Right lobe of liver (tissue), 6 donors: ENCODE results near the gene SLC25A44. TPM values are rescaled to one million over a fixed set of nuclear protein-coding genes. Genes with fewer than 3 reads are reported as not detected.

ENCODE experiments used
- ATAC-seq, 4 donors: fragments of 200-7000 bp; cut with Tn5 transposase; one replicate each; pipeline ENCODE4 v1.9.1; 2020; ENCODE audit warnings: mild to moderate bottlenecking in 4 of 4, moderate library complexity in 4 of 4
- DNase-seq, 3 donors: peaks; one replicate each; pipeline ENCODE4 v3.0.0-alpha.2; 2020
- H3K27ac ChIP-seq, 3 donors: fragments of 200-600 bp; one replicate each; pipeline ENCODE4 v1.8.0; 2022
- H3K27me3 ChIP-seq, 2 donors: fragments of 200-600 bp; one replicate each; pipeline ENCODE4 v1.8.0; 2022
- H3K36me3 ChIP-seq, 4 donors: fragments of 200-600 bp; sonication (generic) in 1 of 4; one replicate each; pipeline versions ENCODE4 v1.5.1 to v1.8.0; 2017 to 2022; ENCODE audit warnings: control low read depth in 1 of 4
- H3K4me1 ChIP-seq, 4 donors: fragments of 200-600 bp; sonication (generic) in 1 of 4; one replicate each; pipeline versions ENCODE4 v1.5.1 to v1.8.0; 2017 to 2022; ENCODE audit warnings: control low read depth in 1 of 4
- H3K4me3 ChIP-seq, 3 donors: fragments of 200-600 bp; one replicate each; pipeline ENCODE4 v1.8.0; 2022
- H3K9me3 ChIP-seq, 4 donors: fragments of 200-600 bp; sonication (generic) in 1 of 4; one replicate each; pipeline versions ENCODE4 v1.5.1 to v1.8.0; 2017 to 2022; ENCODE audit warnings: control low read depth in 1 of 4
- POLR2A ChIP-seq: fragments of 450-650 bp; IDR thresholded peaks from one replicate; pipeline ENCODE4 v1.6.1; 2017; ENCODE audit warnings: antibody characterized with exemption, mild to moderate bottlenecking
- WGBS: methylation state at CpG from one replicate; pipeline ENCODE4 v1.1.6; 2018; ENCODE audit warnings: low coverage, low lambda C conversion rate; ENCODE audit not compliant: insufficient coverage; ENCODE audit errors: missing lambda C conversion rate; 5-methylcytosine and 5-hydroxymethylcytosine counted together
- intact Hi-C, 2 donors: fragments of 100-400 bp; cut with DNase I; formaldehyde crosslinking; loops; one replicate each; pipeline versions ENCODE4 v1.11.2 to v1.14.1; 2022
- total RNA-seq, 6 experiments: library from RNA; depleted of rRNA in 2 of 6; stranded (reverse); fragments of >200 nt in 2 of 6; fragmentation: NEBNext Ultra II Directional in 3 of 6; extraction: Animal tissue kit (Norgen Biotek cat#: 25700) in 3 of 6; gene quantifications; one replicate each; pipeline versions ENCODE4 v1.1.0 to v1.2.4, GENCODE V29; 2016 to 2023
- TF ChIP-seq, protein P1 (sequence below), 4 donors: fragments of 200-600 bp in 3 of 4; fragments of 450-650 bp in 1 of 4; IDR thresholded peaks; one replicate each; pipeline versions ENCODE4 v1.5.1 to v1.8.0; 2016 to 2022; ENCODE audit warnings: antibody characterized with exemption in 4 of 4, mild to moderate bottlenecking in 2 of 4
- donor health status: DM: no; HTN: yes; CAD: no.
- donor health status: DM: no; HTN: no; CAD: no.
- donor health status: DM: no; HTN: no; CAD: no.
- donor health status: DM: no; HTN: yes; CAD: no.
- donor health status: DM: no; HTN: yes; CAD: no.

The SLC25A44 gene
- total RNA-seq, 6 experiments from 2014 or later = 19.1 to 30.5 (median 20.0) TPM

DNA sequence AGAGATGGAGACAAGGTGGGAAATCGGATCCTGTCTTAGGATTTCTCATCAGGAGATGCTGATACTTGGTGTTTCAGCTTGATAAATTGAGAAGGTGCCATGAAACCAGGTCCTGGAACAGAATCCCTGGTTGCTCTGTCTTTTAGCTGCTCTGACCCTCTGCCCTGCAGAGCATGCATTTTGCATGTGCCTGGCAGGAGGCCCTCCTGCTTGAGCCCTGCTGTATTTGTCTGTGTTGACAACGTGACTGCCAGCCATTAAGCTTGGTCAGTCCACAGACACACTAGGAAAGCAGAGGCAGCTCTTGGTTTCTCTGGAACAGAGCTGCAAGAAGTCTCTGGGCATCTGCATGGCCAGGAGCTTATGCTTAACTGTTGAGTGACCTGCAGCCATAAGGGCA is 2.5 kb downstream of the SLC25A44 start:
- ATAC-seq = peak; percentile 37 to 69 (median 66)
- H3K36me3 ChIP-seq = peaks cover 0 to 13% (median 5%) of the 10 kb centered on the region in 4 donors
- no peak for TF ChIP-seq POLR2A
- TF ChIP-seq, protein P1, sequence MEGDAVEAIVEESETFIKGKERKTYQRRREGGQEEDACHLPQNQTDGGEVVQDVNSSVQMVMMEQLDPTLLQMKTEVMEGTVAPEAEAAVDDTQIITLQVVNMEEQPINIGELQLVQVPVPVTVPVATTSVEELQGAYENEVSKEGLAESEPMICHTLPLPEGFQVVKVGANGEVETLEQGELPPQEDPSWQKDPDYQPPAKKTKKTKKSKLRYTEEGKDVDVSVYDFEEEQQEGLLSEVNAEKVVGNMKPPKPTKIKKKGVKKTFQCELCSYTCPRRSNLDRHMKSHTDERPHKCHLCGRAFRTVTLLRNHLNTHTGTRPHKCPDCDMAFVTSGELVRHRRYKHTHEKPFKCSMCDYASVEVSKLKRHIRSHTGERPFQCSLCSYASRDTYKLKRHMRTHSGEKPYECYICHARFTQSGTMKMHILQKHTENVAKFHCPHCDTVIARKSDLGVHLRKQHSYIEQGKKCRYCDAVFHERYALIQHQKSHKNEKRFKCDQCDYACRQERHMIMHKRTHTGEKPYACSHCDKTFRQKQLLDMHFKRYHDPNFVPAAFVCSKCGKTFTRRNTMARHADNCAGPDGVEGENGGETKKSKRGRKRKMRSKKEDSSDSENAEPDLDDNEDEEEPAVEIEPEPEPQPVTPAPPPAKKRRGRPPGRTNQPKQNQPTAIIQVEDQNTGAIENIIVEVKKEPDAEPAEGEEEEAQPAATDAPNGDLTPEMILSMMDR (IDR thresholded peaks at IDR 0.05) = no peak
- no peaks in the 10 kb centered on the region for H3K9me3 ChIP-seq
- peak; percentile 65 to 93 (median 90) for DNase-seq
- intact Hi-C loops = no loop called here
- peak overlapping the region in 2 of 3 donors; percentile 79 to 85 for H3K27ac ChIP-seq
- H3K4me1 ChIP-seq = peaks cover 0 to 62% (median 23%) of the 10 kb centered on the region in 4 donors
- no CpG with 5 or more reads among the region's 2 CpGs for WGBS
- no peaks in the 10 kb centered on the region for H3K27me3 ChIP-seq
- peak overlapping the region in 1 of 3 donors; percentile 85 for H3K4me3 ChIP-seq

DNA sequence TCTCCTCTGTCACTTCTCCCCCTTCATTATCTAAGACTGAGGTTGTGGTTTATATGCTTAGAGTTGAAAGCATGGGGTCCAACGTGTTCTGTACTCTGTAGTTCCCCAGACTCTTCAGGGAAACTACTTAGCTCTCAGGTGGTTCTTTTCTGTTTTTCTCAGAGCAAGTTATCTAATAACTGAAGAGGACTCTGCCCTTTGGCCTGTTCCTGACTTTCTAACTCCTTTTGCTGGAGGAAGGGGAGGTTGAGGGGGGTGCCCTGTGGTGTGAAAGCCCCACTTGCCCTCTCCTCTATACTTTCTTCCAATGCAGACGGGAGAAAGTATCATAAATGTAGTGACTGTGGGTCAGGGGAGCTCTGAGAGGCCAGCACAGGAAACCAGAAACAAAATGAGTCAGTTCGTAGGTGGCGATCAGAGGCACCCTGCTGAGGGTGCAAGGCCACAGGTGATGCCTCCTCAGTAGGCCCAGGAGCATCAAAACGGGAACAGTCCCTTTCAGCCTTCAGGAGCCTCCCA is 5.0 kb downstream of the SLC25A44 start:
- Histone ChIP-seq H3K27me3 (no peaks in the 10 kb centered on the region), H3K4me3 (no peak overlapping the region), H3K27ac (peak overlapping the region in 2 of 3 donors; percentile 49 to 73), H3K36me3 (peaks cover 0 to 20% (median 5%) of the 10 kb centered on the region in 4 donors), H3K9me3 (no peaks in the 10 kb centered on the region), H3K4me1 (peaks cover 0 to 56% (median 20%) of the 10 kb centered on the region in 4 donors)
- no peak for DNase-seq
- WGBS = 55% methylated on average over 4 of the region's 5 CpGs
- peak in 1 of 4 donors; percentile 3 for ATAC-seq
- no peak for TF ChIP-seq POLR2A
- TF ChIP-seq, protein P1 (IDR thresholded peaks at IDR 0.05) = no peak
- intact Hi-C loops = no loop called here

DNA sequence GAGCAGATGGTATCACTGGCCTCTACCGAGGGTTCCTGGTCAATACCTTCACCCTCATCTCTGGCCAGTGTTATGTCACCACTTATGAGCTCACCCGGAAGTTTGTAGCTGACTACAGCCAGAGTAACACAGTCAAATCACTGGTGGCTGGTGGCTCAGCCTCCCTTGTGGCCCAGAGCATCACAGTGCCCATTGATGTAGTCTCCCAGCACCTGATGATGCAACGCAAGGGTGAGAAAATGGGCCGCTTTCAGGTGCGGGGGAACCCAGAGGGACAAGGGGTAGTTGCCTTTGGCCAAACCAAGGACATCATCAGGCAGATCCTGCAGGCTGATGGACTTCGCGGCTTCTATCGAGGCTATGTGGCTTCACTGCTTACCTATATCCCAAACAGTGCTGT is 6.1 kb downstream of the SLC25A44 start:
- peaks cover 0 to 20% (median 5%) of the 10 kb centered on the region in 4 donors for H3K36me3 ChIP-seq
- no peak overlapping the region for H3K27ac ChIP-seq
- TF ChIP-seq, protein P1 (IDR thresholded peaks at IDR 0.05) = no peak
- no peak for TF ChIP-seq POLR2A
- no peaks in the 10 kb centered on the region for H3K9me3 ChIP-seq
- 80% methylated on average over 4 of the region's 8 CpGs for whole genome bisulfite sequencing
- no peaks in the 10 kb centered on the region for H3K27me3 ChIP-seq
- intact Hi-C loops = no loop called here
- H3K4me3 ChIP-seq = no peak overlapping the region
- DNase-seq (no peak), ATAC-seq (peak in 1 of 4 donors; percentile 20)
- H3K4me1 ChIP-seq = peaks cover 0 to 50% (median 20%) of the 10 kb centered on the region in 4 donors

DNA sequence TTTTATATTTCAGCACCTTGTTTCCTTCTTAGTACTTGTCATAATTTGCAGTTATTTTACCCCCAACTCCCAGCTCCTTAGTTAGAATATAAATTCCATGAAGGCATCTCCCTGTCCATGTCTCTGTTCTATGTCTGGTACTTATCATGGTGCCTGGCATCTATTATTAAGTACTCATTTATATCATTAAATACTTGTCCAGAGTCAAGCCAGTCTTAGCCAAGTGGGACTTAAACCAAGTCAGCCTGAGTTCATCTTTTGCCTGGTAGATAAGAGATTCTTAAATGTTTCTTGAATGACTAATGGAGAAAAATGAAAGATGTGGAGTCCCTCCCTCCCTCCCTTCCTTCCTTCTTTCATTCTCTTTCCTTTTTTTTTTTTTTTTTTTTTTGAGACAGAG is 9.4 kb downstream of the SLC25A44 start:
- ATAC-seq = no peak
- H3K27ac ChIP-seq = no peak overlapping the region

More for the DNA sequence above, 9.4 kb downstream of the SLC25A44 start:
- Histone ChIP-seq H3K27me3 (no peaks in the 10 kb centered on the region), H3K36me3 (peaks cover 0 to 43% (median 11%) of the 10 kb centered on the region in 4 donors), H3K4me3 (no peak overlapping the region), H3K4me1 (peaks cover 0 to 18% (median 5%) of the 10 kb centered on the region in 4 donors), H3K9me3 (no peaks in the 10 kb centered on the region)
- intact Hi-C loops = no loop called here
- DNase-seq = no peak
- no peak for TF ChIP-seq POLR2A
- TF ChIP-seq, protein P1 (IDR thresholded peaks at IDR 0.05) = no peak
